ENCODE data around the gene ZCWPW1.

DNA sequence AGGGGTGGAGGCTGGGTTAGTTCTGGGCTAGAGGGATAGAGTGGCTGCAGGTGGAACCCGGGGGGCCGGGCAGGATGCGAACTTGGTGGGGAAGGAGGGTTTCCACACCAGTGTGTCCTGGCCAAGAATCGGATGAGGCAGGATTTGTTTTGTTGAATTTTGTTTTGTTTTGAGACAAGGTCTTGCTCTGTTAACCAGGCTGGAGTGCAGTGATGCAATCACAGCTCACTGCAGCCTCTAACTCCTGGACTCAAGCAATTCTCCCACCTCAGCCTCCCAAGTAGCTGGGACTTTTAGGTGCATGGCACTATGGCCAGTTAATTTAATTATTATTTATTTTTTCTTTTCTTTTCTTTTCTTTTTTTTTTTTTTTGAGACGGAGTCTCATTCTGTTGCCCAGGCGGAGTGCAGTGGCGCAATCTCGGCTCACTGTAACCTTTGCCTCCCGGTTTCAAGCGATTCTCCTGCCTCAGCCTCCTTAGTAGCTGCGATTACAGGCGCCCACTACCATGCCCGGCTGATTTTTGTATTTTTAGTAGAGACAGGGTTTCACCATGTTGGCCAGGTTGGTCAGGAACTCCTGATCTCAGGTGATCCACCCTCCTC, 20.8 kb upstream of the ZCWPW1 start:
- TF ChIP-seq, protein P1, sequence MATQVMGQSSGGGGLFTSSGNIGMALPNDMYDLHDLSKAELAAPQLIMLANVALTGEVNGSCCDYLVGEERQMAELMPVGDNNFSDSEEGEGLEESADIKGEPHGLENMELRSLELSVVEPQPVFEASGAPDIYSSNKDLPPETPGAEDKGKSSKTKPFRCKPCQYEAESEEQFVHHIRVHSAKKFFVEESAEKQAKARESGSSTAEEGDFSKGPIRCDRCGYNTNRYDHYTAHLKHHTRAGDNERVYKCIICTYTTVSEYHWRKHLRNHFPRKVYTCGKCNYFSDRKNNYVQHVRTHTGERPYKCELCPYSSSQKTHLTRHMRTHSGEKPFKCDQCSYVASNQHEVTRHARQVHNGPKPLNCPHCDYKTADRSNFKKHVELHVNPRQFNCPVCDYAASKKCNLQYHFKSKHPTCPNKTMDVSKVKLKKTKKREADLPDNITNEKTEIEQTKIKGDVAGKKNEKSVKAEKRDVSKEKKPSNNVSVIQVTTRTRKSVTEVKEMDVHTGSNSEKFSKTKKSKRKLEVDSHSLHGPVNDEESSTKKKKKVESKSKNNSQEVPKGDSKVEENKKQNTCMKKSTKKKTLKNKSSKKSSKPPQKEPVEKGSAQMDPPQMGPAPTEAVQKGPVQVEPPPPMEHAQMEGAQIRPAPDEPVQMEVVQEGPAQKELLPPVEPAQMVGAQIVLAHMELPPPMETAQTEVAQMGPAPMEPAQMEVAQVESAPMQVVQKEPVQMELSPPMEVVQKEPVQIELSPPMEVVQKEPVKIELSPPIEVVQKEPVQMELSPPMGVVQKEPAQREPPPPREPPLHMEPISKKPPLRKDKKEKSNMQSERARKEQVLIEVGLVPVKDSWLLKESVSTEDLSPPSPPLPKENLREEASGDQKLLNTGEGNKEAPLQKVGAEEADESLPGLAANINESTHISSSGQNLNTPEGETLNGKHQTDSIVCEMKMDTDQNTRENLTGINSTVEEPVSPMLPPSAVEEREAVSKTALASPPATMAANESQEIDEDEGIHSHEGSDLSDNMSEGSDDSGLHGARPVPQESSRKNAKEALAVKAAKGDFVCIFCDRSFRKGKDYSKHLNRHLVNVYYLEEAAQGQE (IDR thresholded peaks at IDR 0.05; ENCODE audit: borderline replicate concordance in 1 of 2, low read depth in 1 of 2, low read length in 2 of 2): no peak
- TF ChIP-seq, protein P2, sequence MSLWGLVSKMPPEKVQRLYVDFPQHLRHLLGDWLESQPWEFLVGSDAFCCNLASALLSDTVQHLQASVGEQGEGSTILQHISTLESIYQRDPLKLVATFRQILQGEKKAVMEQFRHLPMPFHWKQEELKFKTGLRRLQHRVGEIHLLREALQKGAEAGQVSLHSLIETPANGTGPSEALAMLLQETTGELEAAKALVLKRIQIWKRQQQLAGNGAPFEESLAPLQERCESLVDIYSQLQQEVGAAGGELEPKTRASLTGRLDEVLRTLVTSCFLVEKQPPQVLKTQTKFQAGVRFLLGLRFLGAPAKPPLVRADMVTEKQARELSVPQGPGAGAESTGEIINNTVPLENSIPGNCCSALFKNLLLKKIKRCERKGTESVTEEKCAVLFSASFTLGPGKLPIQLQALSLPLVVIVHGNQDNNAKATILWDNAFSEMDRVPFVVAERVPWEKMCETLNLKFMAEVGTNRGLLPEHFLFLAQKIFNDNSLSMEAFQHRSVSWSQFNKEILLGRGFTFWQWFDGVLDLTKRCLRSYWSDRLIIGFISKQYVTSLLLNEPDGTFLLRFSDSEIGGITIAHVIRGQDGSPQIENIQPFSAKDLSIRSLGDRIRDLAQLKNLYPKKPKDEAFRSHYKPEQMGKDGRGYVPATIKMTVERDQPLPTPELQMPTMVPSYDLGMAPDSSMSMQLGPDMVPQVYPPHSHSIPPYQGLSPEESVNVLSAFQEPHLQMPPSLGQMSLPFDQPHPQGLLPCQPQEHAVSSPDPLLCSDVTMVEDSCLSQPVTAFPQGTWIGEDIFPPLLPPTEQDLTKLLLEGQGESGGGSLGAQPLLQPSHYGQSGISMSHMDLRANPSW (CRISPR knock-in tag; IDR thresholded peaks at IDR 0.05; ENCODE audit: borderline replicate concordance): no peak
- TF ChIP-seq ZNF274 (CRISPR knock-in tag; IDR thresholded peaks at IDR 0.05): no peak
- no peak for TF ChIP-seq TAF1 (CRISPR knock-in tag; IDR thresholded peaks at IDR 0.05)
- no peak for TF ChIP-seq SMC3 (IDR thresholded peaks at IDR 0.05; ENCODE audit: low read length)
- TF ChIP-seq EP300 (IDR thresholded peaks at IDR 0.05; ENCODE audit: low read depth in 2 of 2, low read length in 2 of 2): no peak
- no peak for TF ChIP-seq EP300 (CRISPR knock-in tag; IDR thresholded peaks at IDR 0.05; ENCODE audit: borderline replicate concordance)
- TF ChIP-seq, protein P3, sequence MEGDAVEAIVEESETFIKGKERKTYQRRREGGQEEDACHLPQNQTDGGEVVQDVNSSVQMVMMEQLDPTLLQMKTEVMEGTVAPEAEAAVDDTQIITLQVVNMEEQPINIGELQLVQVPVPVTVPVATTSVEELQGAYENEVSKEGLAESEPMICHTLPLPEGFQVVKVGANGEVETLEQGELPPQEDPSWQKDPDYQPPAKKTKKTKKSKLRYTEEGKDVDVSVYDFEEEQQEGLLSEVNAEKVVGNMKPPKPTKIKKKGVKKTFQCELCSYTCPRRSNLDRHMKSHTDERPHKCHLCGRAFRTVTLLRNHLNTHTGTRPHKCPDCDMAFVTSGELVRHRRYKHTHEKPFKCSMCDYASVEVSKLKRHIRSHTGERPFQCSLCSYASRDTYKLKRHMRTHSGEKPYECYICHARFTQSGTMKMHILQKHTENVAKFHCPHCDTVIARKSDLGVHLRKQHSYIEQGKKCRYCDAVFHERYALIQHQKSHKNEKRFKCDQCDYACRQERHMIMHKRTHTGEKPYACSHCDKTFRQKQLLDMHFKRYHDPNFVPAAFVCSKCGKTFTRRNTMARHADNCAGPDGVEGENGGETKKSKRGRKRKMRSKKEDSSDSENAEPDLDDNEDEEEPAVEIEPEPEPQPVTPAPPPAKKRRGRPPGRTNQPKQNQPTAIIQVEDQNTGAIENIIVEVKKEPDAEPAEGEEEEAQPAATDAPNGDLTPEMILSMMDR (CRISPR knock-in tag; IDR thresholded peaks at IDR 0.05): no peak
- no peak for TF ChIP-seq ZNF557 (CRISPR knock-in tag; IDR thresholded peaks at IDR 0.05)
- no peak for TF ChIP-seq FIP1L1 (IDR thresholded peaks at IDR 0.05; ENCODE audit: borderline replicate concordance, insufficient read depth, low read depth, low read length)
- TF ChIP-seq, protein P4, sequence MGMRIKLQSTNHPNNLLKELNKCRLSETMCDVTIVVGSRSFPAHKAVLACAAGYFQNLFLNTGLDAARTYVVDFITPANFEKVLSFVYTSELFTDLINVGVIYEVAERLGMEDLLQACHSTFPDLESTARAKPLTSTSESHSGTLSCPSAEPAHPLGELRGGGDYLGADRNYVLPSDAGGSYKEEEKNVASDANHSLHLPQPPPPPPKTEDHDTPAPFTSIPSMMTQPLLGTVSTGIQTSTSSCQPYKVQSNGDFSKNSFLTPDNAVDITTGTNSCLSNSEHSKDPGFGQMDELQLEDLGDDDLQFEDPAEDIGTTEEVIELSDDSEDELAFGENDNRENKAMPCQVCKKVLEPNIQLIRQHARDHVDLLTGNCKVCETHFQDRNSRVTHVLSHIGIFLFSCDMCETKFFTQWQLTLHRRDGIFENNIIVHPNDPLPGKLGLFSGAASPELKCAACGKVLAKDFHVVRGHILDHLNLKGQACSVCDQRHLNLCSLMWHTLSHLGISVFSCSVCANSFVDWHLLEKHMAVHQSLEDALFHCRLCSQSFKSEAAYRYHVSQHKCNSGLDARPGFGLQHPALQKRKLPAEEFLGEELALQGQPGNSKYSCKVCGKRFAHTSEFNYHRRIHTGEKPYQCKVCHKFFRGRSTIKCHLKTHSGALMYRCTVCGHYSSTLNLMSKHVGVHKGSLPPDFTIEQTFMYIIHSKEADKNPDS (CRISPR knock-in tag; IDR thresholded peaks at IDR 0.05): no peak
- no peak for TF ChIP-seq CREB1 (IDR thresholded peaks at IDR 0.05)
- no peak for TF ChIP-seq CREB1 (CRISPR knock-in tag; IDR thresholded peaks at IDR 0.05)

All from HepG2 (cell line).